ENCODE results near the gene GREM2. TPM values are rescaled to one million over a fixed set of nuclear protein-coding genes. Genes with fewer than 3 reads are reported as not detected.

The GREM2 gene
- total and polyA plus RNA-seq, 2 of the 4 experiments (the other 2 are of a cell fraction) = 3.0 to 14.2 TPM

DNA sequence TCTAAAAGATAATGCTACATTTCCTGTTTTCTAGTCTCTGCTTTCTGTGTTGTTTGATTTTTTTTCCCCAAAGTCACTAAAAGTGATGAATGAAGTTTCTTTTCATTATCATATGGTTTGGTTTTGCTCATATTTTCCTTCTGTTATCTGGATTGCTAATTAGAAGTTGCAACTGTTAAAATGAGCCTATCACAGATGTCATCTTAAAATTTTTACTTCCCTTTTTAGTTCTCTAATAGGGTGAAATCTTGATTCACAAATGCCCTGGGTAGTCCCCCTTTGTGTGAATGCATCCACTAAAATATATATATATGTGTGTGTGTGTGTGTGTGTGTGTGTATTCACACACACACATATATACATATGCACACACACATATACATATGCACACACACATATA is 144.1 kb downstream of the GREM2 start:
- H3K4me2 ChIP-seq (ENCODE audit: low read depth, low read length) = no peak overlapping the region
- no peak overlapping the region for H4K5ac ChIP-seq (ENCODE audit: low read depth, low read length)
- H3K23ac ChIP-seq (ENCODE audit: low read depth, low read length) = no peak overlapping the region
- no peak overlapping the region for H3K56ac ChIP-seq (ENCODE audit: extremely low read depth, insufficient read depth, low read length)
- no peak for ATAC-seq (ENCODE audit: low read depth)
- no peak overlapping the region for H2AK9ac ChIP-seq (replicated peaks; ENCODE audit: low read depth, low read length, poor library complexity)
- in situ Hi-C loops (cut with MboI; ENCODE audit: low sequenced_read_pairs) (loop anchor here (25.0 kb wide), 1 partner anchor 219 kb away; no protein-coding TSS in a partner anchor), intact Hi-C loops (cut with micrococcal nuclease) (no loop called here), dilution Hi-C loops (cut with HindIII; ENCODE audit: low sequenced_read_pairs, unreplicated experiment) (no loop called here)
- no peaks in the 10 kb centered on the region for H3K9me1 ChIP-seq (ENCODE audit: insufficient read depth, low read length)
- POLR2A ChIA-PET (ENCODE audit: unreplicated experiment) = no interaction called here
- H2BK15ac ChIP-seq (ENCODE audit: low read depth, low read length) = no peak overlapping the region
- H4K8ac ChIP-seq (ENCODE audit: low read depth in 2 of 2, low read length in 2 of 2) = no peak overlapping the region
- H4K20me1 ChIP-seq (ENCODE audit: insufficient read depth, low read length) = no peaks in the 10 kb centered on the region
- no peak overlapping the region for H3K27ac ChIP-seq (ENCODE audit: insufficient read depth, low read length)
- H3K27me3 ChIP-seq (ENCODE audit: control insufficient read depth, insufficient read depth, low read length) = no peaks in the 10 kb centered on the region
- peaks cover 18% of the 10 kb centered on the region for H3K4me1 ChIP-seq (ENCODE audit: control insufficient read depth, insufficient read depth, low read length)
- no peak overlapping the region for H3K4me3 ChIP-seq (ENCODE audit: insufficient read depth, low read depth, low read length)
- no peaks in the 10 kb centered on the region for H3K9me3 ChIP-seq (ENCODE audit: control insufficient read depth, insufficient read depth, low read length)
- no peak overlapping the region for H2BK20ac ChIP-seq (ENCODE audit: low read depth, low read length)
- DNase-seq = no peak
- no peak overlapping the region for H2AFZ ChIP-seq (replicated peaks; ENCODE audit: low read length, poor library complexity)
- no peak overlapping the region for H3K9ac ChIP-seq (ENCODE audit: low read depth, low read length)
- H3K18ac ChIP-seq (ENCODE audit: low read depth, low read length) = no peak overlapping the region
- peaks cover 12 to 45% of the 10 kb centered on the region in 2 experiments; a peak in 3 of 4 replicates for H3K79me1 ChIP-seq (ENCODE audit: low read depth in 1 of 2, low read length in 2 of 2)
- BruUV-seq (replicated peaks) = no TSS peak
- H4K91ac ChIP-seq (ENCODE audit: insufficient read depth, low read depth, low read length) = no peak overlapping the region
- no peak overlapping the region for H3K14ac ChIP-seq (replicated peaks; ENCODE audit: low read depth, low read length)
- no peak overlapping the region for H3K4ac ChIP-seq (ENCODE audit: low read depth, low read length)
- TF ChIP-seq RCOR1 (IDR thresholded peaks at IDR 0.05; ENCODE audit: insufficient replicate concordance, low read length) (no peak), FOS (IDR thresholded peaks at IDR 0.05; ENCODE audit: low read depth, low read length) (no peak), RAD21 (IDR thresholded peaks at IDR 0.05; ENCODE audit: low read length) (no peak), SMC3 (IDR thresholded peaks at IDR 0.05; ENCODE audit: low read depth, low read length) (no peak), CEBPB (IDR thresholded peaks at IDR 0.05; ENCODE audit: low read depth, low read length) (no peak), CHD1 (IDR thresholded peaks at IDR 0.05; ENCODE audit: low read depth, low read length) (no peak), NFE2L2 (IDR thresholded peaks at IDR 0.05; ENCODE audit: low read depth, low read length) (no peak), MAZ (IDR thresholded peaks at IDR 0.05; ENCODE audit: borderline replicate concordance, low read depth, low read length) (no peak), RFX5 (IDR thresholded peaks at IDR 0.05; ENCODE audit: low read depth, low read length) (no peak), MXI1 (IDR thresholded peaks at IDR 0.05; ENCODE audit: borderline replicate concordance, low read depth, low read length) (no peak), MAFK (IDR thresholded peaks at IDR 0.05; ENCODE audit: low read depth, low read length) (no peak), POLR2A (IDR thresholded peaks at IDR 0.05; ENCODE audit: low read depth, low read length) (no peak), BHLHE40 (IDR thresholded peaks at IDR 0.05; ENCODE audit: low read depth, low read length) (no peak), CTCF (conservative IDR thresholded peaks at IDR 0.05; ENCODE audit: low read depth, low read length) (no peak)
- TF ChIP-seq, protein P1, sequence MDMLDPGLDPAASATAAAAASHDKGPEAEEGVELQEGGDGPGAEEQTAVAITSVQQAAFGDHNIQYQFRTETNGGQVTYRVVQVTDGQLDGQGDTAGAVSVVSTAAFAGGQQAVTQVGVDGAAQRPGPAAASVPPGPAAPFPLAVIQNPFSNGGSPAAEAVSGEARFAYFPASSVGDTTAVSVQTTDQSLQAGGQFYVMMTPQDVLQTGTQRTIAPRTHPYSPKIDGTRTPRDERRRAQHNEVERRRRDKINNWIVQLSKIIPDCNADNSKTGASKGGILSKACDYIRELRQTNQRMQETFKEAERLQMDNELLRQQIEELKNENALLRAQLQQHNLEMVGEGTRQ (IDR thresholded peaks at IDR 0.05; ENCODE audit: low read depth, low read length) = no peak
- TF ChIP-seq, protein P2, sequence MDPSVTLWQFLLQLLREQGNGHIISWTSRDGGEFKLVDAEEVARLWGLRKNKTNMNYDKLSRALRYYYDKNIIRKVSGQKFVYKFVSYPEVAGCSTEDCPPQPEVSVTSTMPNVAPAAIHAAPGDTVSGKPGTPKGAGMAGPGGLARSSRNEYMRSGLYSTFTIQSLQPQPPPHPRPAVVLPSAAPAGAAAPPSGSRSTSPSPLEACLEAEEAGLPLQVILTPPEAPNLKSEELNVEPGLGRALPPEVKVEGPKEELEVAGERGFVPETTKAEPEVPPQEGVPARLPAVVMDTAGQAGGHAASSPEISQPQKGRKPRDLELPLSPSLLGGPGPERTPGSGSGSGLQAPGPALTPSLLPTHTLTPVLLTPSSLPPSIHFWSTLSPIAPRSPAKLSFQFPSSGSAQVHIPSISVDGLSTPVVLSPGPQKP (IDR thresholded peaks at IDR 0.05; ENCODE audit: borderline replicate concordance, low read depth, low read length) = no peak
- H2AK5ac ChIP-seq (ENCODE audit: low read depth, low read length) = no peak overlapping the region
- 0 out of 2 replicates have a peak, but pooled peaks cover under 1% of the 10 kb centered on the region for H3K36me3 ChIP-seq (ENCODE audit: control insufficient read depth, insufficient read depth, low read length)
- CTCF ChIA-PET = no interaction called here
- H2BK5ac ChIP-seq (ENCODE audit: low read depth, low read length, poor library complexity, severe bottlenecking) = no peak overlapping the region
- no peak overlapping the region for H2BK120ac ChIP-seq (ENCODE audit: low read depth, low read length)

Measured in IMR-90 (cell line).